ENCODE data around the gene KIF14.
"Not testable (repeated sequence)": the region's sequence is repeated elsewhere in the genome, so short reads cannot be mapped to it uniquely, and the experiment has no call there.

GRCh38 chr1:200630515-200630899 is 10.0 kb upstream of the KIF14 start:
- TF ChIP-seq POLR2AphosphoS5 (IDR thresholded peaks at IDR 0.05; ENCODE audit: borderline replicate concordance, low read depth, low read length); EZH2 (IDR thresholded peaks at IDR 0.05); FOXP2 (optimal IDR thresholded peaks at IDR 0.05; ENCODE audit: control extremely low read depth, extremely low read length, insufficient read depth): not testable (repeated sequence)
